SK-N-SH treated with all-trans-retinoic acid at 6 μM for 48 hours (cell line): Measurements from ENCODE around the gene TMEM130.
A peak's percentile ranks its signal among the peaks of the same experiment; 100 is the strongest.

Experiments
- ATAC-seq: fragments of 200-7000 bp; cut with Tn5 transposase; 3 replicates; pipeline ENCODE4 v1.9.1; 2020; ENCODE audit warnings: mild to moderate bottlenecking, moderate library complexity
- ARNTL ChIP-seq: fragments of 450-650 bp; formaldehyde crosslinking; IDR thresholded peaks from 2 replicates; pipeline ENCODE4 v1.5.0; 2020; ENCODE audit warnings: low read depth, mild to moderate bottlenecking, moderate library complexity, borderline replicate concordance
- BACH2 ChIP-seq: fragments of 250-450 bp; sonication (Bioruptor Pico); IDR thresholded peaks from 2 replicates; pipeline ENCODE4 v1.9.0; 2021; ENCODE audit warnings: mild to moderate bottlenecking, borderline replicate concordance
- CSDC2 ChIP-seq: fragments of 250-450 bp; sonication (Bioruptor Pico); IDR thresholded peaks from 2 replicates; pipeline ENCODE4 v1.5.0; 2020; ENCODE audit warnings: mild to moderate bottlenecking, moderate library complexity
- ESRRG ChIP-seq: fragments of 250-450 bp; sonication (Bioruptor Pico); IDR thresholded peaks from 2 replicates; pipeline ENCODE4 v1.6.1; 2021; ENCODE audit warnings: mild to moderate bottlenecking
- GLIS3 ChIP-seq: fragments of 250-450 bp; sonication (Bioruptor Pico); IDR thresholded peaks from 2 replicates; pipeline ENCODE4 v1.5.0; 2020; ENCODE audit warnings: mild to moderate bottlenecking, moderate library complexity
- ISL1 ChIP-seq: fragments of 250-450 bp; sonication (Bioruptor Pico); IDR thresholded peaks from 2 replicates; pipeline ENCODE4 v2.1.2; 2022; ENCODE audit warnings: mild to moderate bottlenecking, moderate library complexity
- OSR1 ChIP-seq: fragments of 250-450 bp; sonication (Bioruptor Pico); IDR thresholded peaks from 2 replicates; pipeline ENCODE4 v1.8.0; 2022; ENCODE audit warnings: moderate library complexity, mild to moderate bottlenecking, inconsistent platforms
- RARB ChIP-seq: fragments of 250-450 bp; sonication (Bioruptor Pico); IDR thresholded peaks from 2 replicates; pipeline ENCODE4 v1.8.0; 2021; ENCODE audit warnings: mild to moderate bottlenecking, moderate library complexity
- TCF4 ChIP-seq: fragments of 250-450 bp; sonication (Bioruptor Pico); IDR thresholded peaks from 2 replicates; pipeline ENCODE4 v1.8.0; 2021; ENCODE audit warnings: mild to moderate bottlenecking, moderate library complexity, borderline replicate concordance
- TOX ChIP-seq: fragments of 250-450 bp; sonication (Bioruptor Pico); IDR thresholded peaks from 2 replicates; pipeline ENCODE4 v1.8.0; 2021; ENCODE audit warnings: mild to moderate bottlenecking, moderate library complexity, borderline replicate concordance
- ZC3H10 ChIP-seq: fragments of 250-450 bp; sonication (Bioruptor Pico); IDR thresholded peaks from 2 replicates; pipeline ENCODE4 v1.5.1; 2021; ENCODE audit warnings: mild to moderate bottlenecking, moderate library complexity
- ZFP3 ChIP-seq: fragments of 250-450 bp; sonication (Bioruptor Pico); IDR thresholded peaks from 2 replicates; pipeline ENCODE4 v1.5.0; 2020; ENCODE audit warnings: mild to moderate bottlenecking, moderate library complexity
- ZFP30 ChIP-seq: fragments of 450-650 bp; formaldehyde crosslinking; IDR thresholded peaks from 2 replicates; pipeline ENCODE4 v1.5.0; 2022; ENCODE audit warnings: mild to moderate bottlenecking, moderate library complexity
- ZNF70 ChIP-seq: fragments of 450-650 bp; formaldehyde crosslinking; IDR thresholded peaks from 2 replicates; pipeline ENCODE4 v1.5.0; 2020; ENCODE audit warnings: mild to moderate bottlenecking, moderate library complexity
- ZNF8 ChIP-seq: fragments of 450-650 bp; formaldehyde crosslinking; IDR thresholded peaks from 2 replicates; pipeline ENCODE4 v1.5.0; 2020; ENCODE audit warnings: mild to moderate bottlenecking, moderate library complexity
- TF ChIP-seq, protein P1 (sequence below): fragments of 250-450 bp; sonication (Bioruptor Pico); IDR thresholded peaks from 2 replicates; pipeline ENCODE4 v1.5.1; 2020; ENCODE audit warnings: low read depth, mild to moderate bottlenecking, moderate library complexity
- TF ChIP-seq, protein P2 (sequence below): fragments of 250-450 bp; sonication (Bioruptor Pico); IDR thresholded peaks from 2 replicates; pipeline ENCODE4 v1.8.0; 2021; ENCODE audit warnings: low read depth, mild to moderate bottlenecking, moderate library complexity, borderline replicate concordance
- TF ChIP-seq, protein P3 (sequence below): fragments of 250-450 bp; sonication (Bioruptor Pico); IDR thresholded peaks from 2 replicates; pipeline ENCODE4 v1.8.0; 2020; ENCODE audit warnings: mild to moderate bottlenecking, moderate library complexity, borderline replicate concordance
- TF ChIP-seq, protein P4 (sequence below): fragments of 250-450 bp; sonication (Bioruptor Pico); IDR thresholded peaks from 2 replicates; pipeline ENCODE4 v1.5.1; 2021; ENCODE audit warnings: mild to moderate bottlenecking, moderate library complexity
- TF ChIP-seq, protein P5 (sequence below): fragments of 250-450 bp; sonication (Bioruptor Pico); IDR thresholded peaks from 2 replicates; pipeline ENCODE4 v1.5.0; 2020; ENCODE audit warnings: mild to moderate bottlenecking, moderate library complexity

TMEM130 gene

DNA sequence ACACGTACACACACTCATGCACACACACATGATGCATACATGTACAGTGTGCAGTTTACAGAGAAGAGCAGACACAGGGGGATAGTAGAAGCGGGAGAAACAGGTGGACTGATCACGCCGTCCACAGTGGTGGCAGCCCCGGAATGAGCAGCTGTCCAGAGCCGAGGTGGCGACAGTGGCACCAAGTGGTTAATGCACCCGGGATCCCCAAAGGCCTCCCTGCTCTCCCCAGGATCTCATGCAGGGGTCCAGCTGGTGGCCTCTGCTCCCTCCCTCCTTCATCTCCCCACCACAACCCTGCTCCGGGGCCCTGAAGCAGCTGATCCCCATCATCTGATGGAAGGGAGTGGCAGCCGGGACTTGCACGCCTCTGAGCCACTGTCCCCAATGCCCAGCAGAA lies 29.7 kb downstream of the TMEM130 start (continued):
- TF ChIP-seq TCF4 (CRISPR knock-in tag): no peak
- no peak for TF ChIP-seq ZFP30 (CRISPR knock-in tag)
- TF ChIP-seq TOX (CRISPR knock-in tag): no peak
- no peak for TF ChIP-seq CSDC2 (CRISPR knock-in tag)
- TF ChIP-seq OSR1 (CRISPR knock-in tag): no peak

DNA sequence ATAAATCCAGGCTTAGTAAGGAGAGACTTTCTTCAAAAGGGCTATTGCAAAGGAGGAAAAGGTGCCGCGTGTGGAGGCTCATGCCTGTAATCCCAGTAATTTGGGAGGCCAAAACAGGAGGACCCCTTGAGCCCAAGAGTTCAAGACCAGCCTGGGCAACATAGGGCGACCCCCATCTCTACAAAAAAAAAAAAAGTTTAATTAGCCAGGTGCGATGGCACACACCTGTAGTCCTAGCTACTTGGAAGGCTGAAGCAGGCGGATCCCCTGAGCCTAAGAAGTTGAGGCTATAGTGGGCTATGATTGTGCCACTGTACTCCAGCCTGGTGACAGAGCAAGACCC lies 32.2 kb downstream of the TMEM130 start:
- ATAC-seq: no peak
- TF ChIP-seq ZC3H10 (CRISPR knock-in tag): no peak
- no peak for TF ChIP-seq RARB (CRISPR knock-in tag)
- no peak for TF ChIP-seq ZFP3 (CRISPR knock-in tag)
- TF ChIP-seq GLIS3 (CRISPR knock-in tag): no peak
- no peak for TF ChIP-seq ZNF70 (CRISPR knock-in tag)
- TF ChIP-seq, protein P1, sequence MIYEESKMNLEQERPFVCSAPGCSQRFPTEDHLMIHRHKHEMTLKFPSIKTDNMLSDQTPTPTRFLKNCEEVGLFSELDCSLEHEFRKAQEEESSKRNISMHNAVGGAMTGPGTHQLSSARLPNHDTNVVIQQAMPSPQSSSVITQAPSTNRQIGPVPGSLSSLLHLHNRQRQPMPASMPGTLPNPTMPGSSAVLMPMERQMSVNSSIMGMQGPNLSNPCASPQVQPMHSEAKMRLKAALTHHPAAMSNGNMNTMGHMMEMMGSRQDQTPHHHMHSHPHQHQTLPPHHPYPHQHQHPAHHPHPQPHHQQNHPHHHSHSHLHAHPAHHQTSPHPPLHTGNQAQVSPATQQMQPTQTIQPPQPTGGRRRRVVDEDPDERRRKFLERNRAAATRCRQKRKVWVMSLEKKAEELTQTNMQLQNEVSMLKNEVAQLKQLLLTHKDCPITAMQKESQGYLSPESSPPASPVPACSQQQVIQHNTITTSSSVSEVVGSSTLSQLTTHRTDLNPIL: no peak
- TF ChIP-seq, protein P2, sequence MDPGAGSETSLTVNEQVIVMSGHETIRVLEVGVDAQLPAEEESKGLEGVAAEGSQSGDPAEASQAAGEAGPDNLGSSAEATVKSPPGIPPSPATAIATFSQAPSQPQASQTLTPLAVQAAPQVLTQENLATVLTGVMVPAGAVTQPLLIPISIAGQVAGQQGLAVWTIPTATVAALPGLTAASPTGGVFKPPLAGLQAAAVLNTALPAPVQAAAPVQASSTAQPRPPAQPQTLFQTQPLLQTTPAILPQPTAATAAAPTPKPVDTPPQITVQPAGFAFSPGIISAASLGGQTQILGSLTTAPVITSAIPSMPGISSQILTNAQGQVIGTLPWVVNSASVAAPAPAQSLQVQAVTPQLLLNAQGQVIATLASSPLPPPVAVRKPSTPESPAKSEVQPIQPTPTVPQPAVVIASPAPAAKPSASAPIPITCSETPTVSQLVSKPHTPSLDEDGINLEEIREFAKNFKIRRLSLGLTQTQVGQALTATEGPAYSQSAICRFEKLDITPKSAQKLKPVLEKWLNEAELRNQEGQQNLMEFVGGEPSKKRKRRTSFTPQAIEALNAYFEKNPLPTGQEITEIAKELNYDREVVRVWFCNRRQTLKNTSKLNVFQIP (CRISPR knock-in tag): no peak
- TF ChIP-seq ARNTL (CRISPR knock-in tag): no peak

DNA sequence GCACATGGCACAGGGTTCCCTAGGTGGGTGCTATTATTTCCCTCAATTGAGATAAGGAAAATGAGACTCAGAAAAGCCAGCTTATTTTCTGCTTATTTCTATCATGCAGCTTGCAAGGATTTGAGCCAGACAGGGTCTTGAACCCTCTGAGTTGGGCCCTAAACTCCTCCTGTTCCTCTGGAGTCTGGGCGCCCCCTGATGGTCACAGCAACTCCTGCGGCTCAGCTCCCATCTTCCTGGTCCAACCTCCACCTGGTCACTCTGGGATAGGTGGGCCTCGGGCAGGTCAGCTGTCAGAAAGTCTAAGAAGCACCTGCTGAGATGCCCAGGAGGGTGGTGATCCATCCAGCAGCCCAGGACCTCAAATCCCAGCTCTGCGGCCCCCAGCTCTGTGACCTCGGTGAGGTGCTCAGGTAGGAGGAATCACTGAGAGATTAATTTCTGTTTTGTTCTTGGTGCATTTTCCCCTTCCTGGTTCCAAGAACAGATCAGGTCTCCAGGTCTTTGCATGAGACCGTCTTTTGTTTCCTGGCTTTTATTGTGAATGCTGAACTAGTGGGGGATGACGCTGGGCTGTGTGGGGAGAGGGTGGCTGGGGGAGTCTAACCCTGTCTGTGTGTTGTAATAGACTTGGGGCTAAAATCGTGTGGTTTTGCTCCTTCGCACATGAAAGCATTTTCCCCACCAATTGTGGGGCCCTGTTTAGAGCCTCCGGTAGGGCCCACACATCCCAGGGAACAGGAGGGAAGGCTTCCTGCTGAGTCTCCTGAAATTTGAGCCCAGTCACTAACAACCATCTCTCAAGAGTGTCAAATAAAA lies 32.8 kb downstream of the TMEM130 start:
- no peak for TF ChIP-seq TOX (CRISPR knock-in tag)
- TF ChIP-seq, protein P2 (CRISPR knock-in tag): no peak
- TF ChIP-seq GLIS3 (CRISPR knock-in tag): no peak
- no peak for TF ChIP-seq OSR1 (CRISPR knock-in tag)
- no peak for TF ChIP-seq ZFP3 (CRISPR knock-in tag)
- TF ChIP-seq ISL1 (CRISPR knock-in tag): no peak
- ATAC-seq: peak; percentile 62

DNA sequence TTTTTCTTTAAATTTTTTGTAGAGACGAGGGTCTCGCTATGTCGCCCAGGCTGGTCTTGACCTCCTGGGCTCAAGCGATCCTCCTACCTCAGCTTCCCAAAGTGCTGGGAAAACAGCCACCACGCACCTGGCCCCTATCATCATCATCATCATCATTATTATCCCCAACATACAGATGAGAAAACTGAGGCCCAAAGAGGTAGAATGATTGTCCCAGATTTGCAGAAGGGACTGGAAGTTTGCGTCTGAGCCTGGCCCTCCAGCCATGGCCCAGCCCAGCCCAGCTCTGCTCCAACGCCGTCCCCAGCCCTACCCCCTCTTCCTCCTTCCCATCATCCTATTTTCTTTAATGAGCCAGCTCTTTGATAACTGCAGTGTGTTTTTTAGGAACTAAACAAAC lies 34.9 kb downstream of the TMEM130 start:
- ATAC-seq: no peak
- TF ChIP-seq ARNTL (CRISPR knock-in tag) (no peak), CSDC2 (CRISPR knock-in tag) (no peak), ISL1 (CRISPR knock-in tag) (no peak), OSR1 (CRISPR knock-in tag) (no peak), TCF4 (CRISPR knock-in tag) (no peak), ESRRG (no peak), ZFP30 (CRISPR knock-in tag) (no peak), ZNF8 (CRISPR knock-in tag) (no peak), BACH2 (CRISPR knock-in tag) (no peak), RARB (CRISPR knock-in tag) (no peak), ZC3H10 (CRISPR knock-in tag) (no peak), ZNF70 (CRISPR knock-in tag) (no peak)
- TF ChIP-seq, protein P3, sequence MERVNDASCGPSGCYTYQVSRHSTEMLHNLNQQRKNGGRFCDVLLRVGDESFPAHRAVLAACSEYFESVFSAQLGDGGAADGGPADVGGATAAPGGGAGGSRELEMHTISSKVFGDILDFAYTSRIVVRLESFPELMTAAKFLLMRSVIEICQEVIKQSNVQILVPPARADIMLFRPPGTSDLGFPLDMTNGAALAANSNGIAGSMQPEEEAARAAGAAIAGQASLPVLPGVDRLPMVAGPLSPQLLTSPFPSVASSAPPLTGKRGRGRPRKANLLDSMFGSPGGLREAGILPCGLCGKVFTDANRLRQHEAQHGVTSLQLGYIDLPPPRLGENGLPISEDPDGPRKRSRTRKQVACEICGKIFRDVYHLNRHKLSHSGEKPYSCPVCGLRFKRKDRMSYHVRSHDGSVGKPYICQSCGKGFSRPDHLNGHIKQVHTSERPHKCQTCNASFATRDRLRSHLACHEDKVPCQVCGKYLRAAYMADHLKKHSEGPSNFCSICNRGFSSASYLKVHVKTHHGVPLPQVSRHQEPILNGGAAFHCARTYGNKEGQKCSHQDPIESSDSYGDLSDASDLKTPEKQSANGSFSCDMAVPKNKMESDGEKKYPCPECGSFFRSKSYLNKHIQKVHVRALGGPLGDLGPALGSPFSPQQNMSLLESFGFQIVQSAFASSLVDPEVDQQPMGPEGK: no peak
- TF ChIP-seq, protein P4, sequence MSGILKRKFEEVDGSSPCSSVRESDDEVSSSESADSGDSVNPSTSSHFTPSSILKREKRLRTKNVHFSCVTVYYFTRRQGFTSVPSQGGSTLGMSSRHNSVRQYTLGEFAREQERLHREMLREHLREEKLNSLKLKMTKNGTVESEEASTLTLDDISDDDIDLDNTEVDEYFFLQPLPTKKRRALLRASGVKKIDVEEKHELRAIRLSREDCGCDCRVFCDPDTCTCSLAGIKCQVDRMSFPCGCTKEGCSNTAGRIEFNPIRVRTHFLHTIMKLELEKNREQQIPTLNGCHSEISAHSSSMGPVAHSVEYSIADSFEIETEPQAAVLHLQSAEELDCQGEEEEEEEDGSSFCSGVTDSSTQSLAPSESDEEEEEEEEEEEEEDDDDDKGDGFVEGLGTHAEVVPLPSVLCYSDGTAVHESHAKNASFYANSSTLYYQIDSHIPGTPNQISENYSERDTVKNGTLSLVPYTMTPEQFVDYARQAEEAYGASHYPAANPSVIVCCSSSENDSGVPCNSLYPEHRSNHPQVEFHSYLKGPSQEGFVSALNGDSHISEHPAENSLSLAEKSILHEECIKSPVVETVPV: no peak
- TF ChIP-seq, protein P5, sequence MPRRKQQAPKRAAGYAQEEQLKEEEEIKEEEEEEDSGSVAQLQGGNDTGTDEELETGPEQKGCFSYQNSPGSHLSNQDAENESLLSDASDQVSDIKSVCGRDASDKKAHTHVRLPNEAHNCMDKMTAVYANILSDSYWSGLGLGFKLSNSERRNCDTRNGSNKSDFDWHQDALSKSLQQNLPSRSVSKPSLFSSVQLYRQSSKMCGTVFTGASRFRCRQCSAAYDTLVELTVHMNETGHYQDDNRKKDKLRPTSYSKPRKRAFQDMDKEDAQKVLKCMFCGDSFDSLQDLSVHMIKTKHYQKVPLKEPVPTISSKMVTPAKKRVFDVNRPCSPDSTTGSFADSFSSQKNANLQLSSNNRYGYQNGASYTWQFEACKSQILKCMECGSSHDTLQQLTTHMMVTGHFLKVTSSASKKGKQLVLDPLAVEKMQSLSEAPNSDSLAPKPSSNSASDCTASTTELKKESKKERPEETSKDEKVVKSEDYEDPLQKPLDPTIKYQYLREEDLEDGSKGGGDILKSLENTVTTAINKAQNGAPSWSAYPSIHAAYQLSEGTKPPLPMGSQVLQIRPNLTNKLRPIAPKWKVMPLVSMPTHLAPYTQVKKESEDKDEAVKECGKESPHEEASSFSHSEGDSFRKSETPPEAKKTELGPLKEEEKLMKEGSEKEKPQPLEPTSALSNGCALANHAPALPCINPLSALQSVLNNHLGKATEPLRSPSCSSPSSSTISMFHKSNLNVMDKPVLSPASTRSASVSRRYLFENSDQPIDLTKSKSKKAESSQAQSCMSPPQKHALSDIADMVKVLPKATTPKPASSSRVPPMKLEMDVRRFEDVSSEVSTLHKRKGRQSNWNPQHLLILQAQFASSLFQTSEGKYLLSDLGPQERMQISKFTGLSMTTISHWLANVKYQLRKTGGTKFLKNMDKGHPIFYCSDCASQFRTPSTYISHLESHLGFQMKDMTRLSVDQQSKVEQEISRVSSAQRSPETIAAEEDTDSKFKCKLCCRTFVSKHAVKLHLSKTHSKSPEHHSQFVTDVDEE (CRISPR knock-in tag): no peak
- TF ChIP-seq, protein P1: no peak
- TF ChIP-seq, protein P2 (CRISPR knock-in tag): no peak
